Skeletal muscle tissue (tissue), 4 donors: Measurements from ENCODE around the gene CCDC92. TPM values are rescaled to one million over a fixed set of nuclear protein-coding genes. Genes with fewer than 3 reads are reported as not detected.

Experiments used
- H3K27ac ChIP-seq: one replicate; pipeline ENCODE4 v1.7.0; 2013; ENCODE audit warnings: mild to moderate bottlenecking, low read depth, low read length, inconsistent platforms
- H3K27me3 ChIP-seq, 3 donors: one replicate each; pipeline ENCODE4 v1.7.0; 2013; ENCODE audit warnings: low read length in 3 of 3; ENCODE audit not compliant: control insufficient read depth in 3 of 3, insufficient read depth in 3 of 3
- H3K36me3 ChIP-seq, 3 donors: one replicate each; pipeline ENCODE4 v1.7.0; 2013; ENCODE audit warnings: low read length in 3 of 3; ENCODE audit not compliant: control insufficient read depth in 3 of 3, insufficient read depth in 3 of 3
- H3K4me1 ChIP-seq, 3 donors: one replicate each; pipeline ENCODE4 v1.7.0; 2013; ENCODE audit warnings: low read length in 3 of 3, mild to moderate bottlenecking in 3 of 3; ENCODE audit not compliant: control insufficient read depth in 3 of 3, insufficient read depth in 3 of 3
- H3K4me3 ChIP-seq, 3 donors: one replicate each; pipeline ENCODE4 v1.7.0; 2013; ENCODE audit warnings: low read length in 3 of 3
- H3K9ac ChIP-seq, 3 donors: one replicate each; pipeline ENCODE4 v1.7.0; 2013; ENCODE audit warnings: low read length in 3 of 3, mild to moderate bottlenecking in 3 of 3, moderate library complexity in 2 of 3, low read depth in 1 of 3
- H3K9me3 ChIP-seq, 3 donors: one replicate each; pipeline ENCODE4 v1.7.0; 2013; ENCODE audit warnings: low read length in 3 of 3; ENCODE audit not compliant: control insufficient read depth in 3 of 3
- total RNA-seq: library from RNA; depleted of rRNA; stranded (reverse); fragments of >200 nt; gene quantifications from one replicate; pipeline ENCODE4 v1.2.3, GENCODE V29; 2014
- donor health status: Osteomylitis.

The CCDC92 gene
- total RNA-seq, 1 donor from 2014 or later: 2.6 TPM

- H3K9ac ChIP-seq: no peak overlapping the region
- no peak overlapping the region for H3K4me3 ChIP-seq
- no peak overlapping the region for H3K27ac ChIP-seq
- peaks cover 0 to 3% (median 0%) of the 10 kb centered on the region in 3 donors for H3K36me3 ChIP-seq
- H3K4me1 ChIP-seq: no peaks in the 10 kb centered on the region
- peaks cover 0 to 24% (median 11%) of the 10 kb centered on the region in 3 donors for H3K27me3 ChIP-seq
- no peaks in the 10 kb centered on the region for H3K9me3 ChIP-seq
These were observed 42.6 kb downstream of the CCDC92 start for GRCh38 chr12:123929946-123930583.

GRCh38 chr12:123928897-123929296 lies 43.7 kb downstream of the CCDC92 start:
- Histone ChIP-seq H3K36me3 (no peaks in the 10 kb centered on the region), H3K9ac (no peak overlapping the region), H3K27ac (no peak overlapping the region), H3K4me1 (no peaks in the 10 kb centered on the region), H3K27me3 (peaks cover 0 to 24% (median 11%) of the 10 kb centered on the region in 3 donors), H3K4me3 (no peak overlapping the region), H3K9me3 (no peaks in the 10 kb centered on the region)

GRCh38 chr12:123928274-123928865 lies 44.3 kb downstream of the CCDC92 start:
- Histone ChIP-seq H3K36me3 (no peaks in the 10 kb centered on the region), H3K27ac (no peak overlapping the region), H3K9me3 (no peaks in the 10 kb centered on the region), H3K4me3 (no peak overlapping the region), H3K27me3 (peaks cover 0 to 24% (median 11%) of the 10 kb centered on the region in 3 donors), H3K4me1 (no peaks in the 10 kb centered on the region), H3K9ac (no peak overlapping the region)

GRCh38 chr12:123924539-123924938 lies 48.1 kb downstream of the CCDC92 start:
- H3K27ac ChIP-seq: no peak overlapping the region
- no peaks in the 10 kb centered on the region for H3K9me3 ChIP-seq
- H3K27me3 ChIP-seq: peaks cover 0 to 18% (median 11%) of the 10 kb centered on the region in 3 donors
- no peaks in the 10 kb centered on the region for H3K36me3 ChIP-seq
- no peak overlapping the region for H3K9ac ChIP-seq
- H3K4me1 ChIP-seq: no peaks in the 10 kb centered on the region
- H3K4me3 ChIP-seq: no peak overlapping the region

GRCh38 chr12:123923927-123924326 lies 48.7 kb downstream of the CCDC92 start:
- H3K27ac ChIP-seq: no peak overlapping the region
- H3K9ac ChIP-seq: no peak overlapping the region
- no peak overlapping the region for H3K4me3 ChIP-seq
- H3K36me3 ChIP-seq: no peaks in the 10 kb centered on the region
- H3K27me3 ChIP-seq: peaks cover 0 to 12% (median 11%) of the 10 kb centered on the region in 3 donors
- no peaks in the 10 kb centered on the region for H3K4me1 ChIP-seq
- no peaks in the 10 kb centered on the region for H3K9me3 ChIP-seq

GRCh38 chr12:123923038-123923437 lies 49.6 kb downstream of the CCDC92 start:
- no peak overlapping the region for H3K4me3 ChIP-seq
- no peaks in the 10 kb centered on the region for H3K36me3 ChIP-seq
- no peaks in the 10 kb centered on the region for H3K9me3 ChIP-seq
- H3K27me3 ChIP-seq: peaks cover 4 to 18% (median 18%) of the 10 kb centered on the region in 3 donors
- no peaks in the 10 kb centered on the region for H3K4me1 ChIP-seq
- H3K27ac ChIP-seq: no peak overlapping the region
- H3K9ac ChIP-seq: no peak overlapping the region

GRCh38 chr12:123919980-123920360 lies 52.7 kb downstream of the CCDC92 start:
- Histone ChIP-seq H3K27me3 (peaks cover 11 to 30% (median 24%) of the 10 kb centered on the region in 3 donors), H3K36me3 (no peaks in the 10 kb centered on the region), H3K27ac (no peak overlapping the region), H3K4me3 (no peak overlapping the region), H3K4me1 (no peaks in the 10 kb centered on the region), H3K9me3 (no peaks in the 10 kb centered on the region), H3K9ac (no peak overlapping the region)

- H3K4me1 ChIP-seq: no peaks in the 10 kb centered on the region
- no peak overlapping the region for H3K9ac ChIP-seq
- H3K36me3 ChIP-seq: no peaks in the 10 kb centered on the region
- H3K27ac ChIP-seq: no peak overlapping the region
- no peaks in the 10 kb centered on the region for H3K9me3 ChIP-seq
- H3K4me3 ChIP-seq: no peak overlapping the region
- peaks cover 11 to 35% (median 32%) of the 10 kb centered on the region in 3 donors for H3K27me3 ChIP-seq
These were observed 55.2 kb downstream of the CCDC92 start for GRCh38 chr12:123917337-123917850.

GRCh38 chr12:123916729-123917128 lies 55.9 kb downstream of the CCDC92 start:
- Histone ChIP-seq H3K9ac (no peak overlapping the region), H3K4me3 (no peak overlapping the region), H3K27ac (no peak overlapping the region), H3K27me3 (peaks cover 11 to 35% (median 32%) of the 10 kb centered on the region in 3 donors), H3K36me3 (no peaks in the 10 kb centered on the region), H3K4me1 (no peaks in the 10 kb centered on the region), H3K9me3 (no peaks in the 10 kb centered on the region)

GRCh38 chr12:123914726-123915333 lies 57.8 kb downstream of the CCDC92 start:
- Histone ChIP-seq H3K36me3 (no peaks in the 10 kb centered on the region), H3K9me3 (no peaks in the 10 kb centered on the region), H3K4me1 (no peaks in the 10 kb centered on the region), H3K27ac (no peak overlapping the region), H3K4me3 (no peak overlapping the region), H3K27me3 (peaks cover 11 to 35% (median 30%) of the 10 kb centered on the region in 3 donors), H3K9ac (no peak overlapping the region)
